ENCODE measurements around the gene HACD2.

HACD2 gene

GRCh38 chr3:123467046-123467445, 117.8 kb downstream of the HACD2 start:
- DNase-seq (ENCODE audit: low read depth, low spot score): no peak
- H3K4me3 ChIP-seq (ENCODE audit: low read depth, low read length): no peak overlapping the region
- TF ChIP-seq, protein P1, sequence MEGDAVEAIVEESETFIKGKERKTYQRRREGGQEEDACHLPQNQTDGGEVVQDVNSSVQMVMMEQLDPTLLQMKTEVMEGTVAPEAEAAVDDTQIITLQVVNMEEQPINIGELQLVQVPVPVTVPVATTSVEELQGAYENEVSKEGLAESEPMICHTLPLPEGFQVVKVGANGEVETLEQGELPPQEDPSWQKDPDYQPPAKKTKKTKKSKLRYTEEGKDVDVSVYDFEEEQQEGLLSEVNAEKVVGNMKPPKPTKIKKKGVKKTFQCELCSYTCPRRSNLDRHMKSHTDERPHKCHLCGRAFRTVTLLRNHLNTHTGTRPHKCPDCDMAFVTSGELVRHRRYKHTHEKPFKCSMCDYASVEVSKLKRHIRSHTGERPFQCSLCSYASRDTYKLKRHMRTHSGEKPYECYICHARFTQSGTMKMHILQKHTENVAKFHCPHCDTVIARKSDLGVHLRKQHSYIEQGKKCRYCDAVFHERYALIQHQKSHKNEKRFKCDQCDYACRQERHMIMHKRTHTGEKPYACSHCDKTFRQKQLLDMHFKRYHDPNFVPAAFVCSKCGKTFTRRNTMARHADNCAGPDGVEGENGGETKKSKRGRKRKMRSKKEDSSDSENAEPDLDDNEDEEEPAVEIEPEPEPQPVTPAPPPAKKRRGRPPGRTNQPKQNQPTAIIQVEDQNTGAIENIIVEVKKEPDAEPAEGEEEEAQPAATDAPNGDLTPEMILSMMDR (IDR thresholded peaks at IDR 0.05; ENCODE audit: insufficient read depth, low read length, missing control alignments): no peak
- ChIA-PET CTCF (interaction anchor here (1.3 to 1.6 kb wide), 2 partner anchors 20 to 22 kb away, joined by 3 read pairs; no protein-coding TSS in a partner anchor), POLR2A (no interaction called here)

DNA sequence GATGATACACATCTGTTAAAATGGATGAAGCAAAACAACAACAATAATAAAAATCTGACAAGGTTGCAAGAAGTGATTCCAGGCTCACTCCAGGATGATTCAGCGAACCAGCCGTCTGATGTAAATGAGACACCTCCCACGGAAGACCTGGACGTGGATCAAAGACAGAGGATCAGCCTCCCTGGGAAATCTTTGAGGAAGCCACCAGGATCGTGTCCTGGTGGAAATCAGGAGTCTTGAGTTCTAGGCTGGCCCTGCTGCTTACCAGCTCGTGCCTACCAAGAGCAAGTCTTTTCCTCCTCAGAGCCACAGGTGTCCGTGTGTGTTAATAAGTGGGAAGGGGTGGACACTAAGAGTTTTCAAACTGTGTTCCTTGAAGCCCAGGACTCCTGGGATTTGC, 120.6 kb downstream of the HACD2 start:
- CTCF ChIA-PET: interaction anchor here (1.1 to 1.8 kb wide), 2 partner anchors 25 to 26 kb away, joined by 3 to 7 read pairs; no protein-coding TSS in a partner anchor
- POLR2A ChIA-PET: no interaction called here
- TF ChIP-seq, protein P1 (IDR thresholded peaks at IDR 0.05; ENCODE audit: insufficient read depth, low read length, missing control alignments): no peak
- H3K4me3 ChIP-seq (ENCODE audit: low read depth, low read length): no peak overlapping the region
- no peak for DNase-seq (ENCODE audit: low read depth, low spot score)

GRCh38 chr3:123459862-123460261, 125.0 kb downstream of the HACD2 start:
- CTCF ChIA-PET: no interaction called here
- POLR2A ChIA-PET: no interaction called here
- H3K4me3 ChIP-seq (ENCODE audit: low read depth, low read length): no peak overlapping the region
- TF ChIP-seq, protein P1 (IDR thresholded peaks at IDR 0.05; ENCODE audit: insufficient read depth, low read length, missing control alignments): no peak
- no peak for DNase-seq (ENCODE audit: low read depth, low spot score)

DNA sequence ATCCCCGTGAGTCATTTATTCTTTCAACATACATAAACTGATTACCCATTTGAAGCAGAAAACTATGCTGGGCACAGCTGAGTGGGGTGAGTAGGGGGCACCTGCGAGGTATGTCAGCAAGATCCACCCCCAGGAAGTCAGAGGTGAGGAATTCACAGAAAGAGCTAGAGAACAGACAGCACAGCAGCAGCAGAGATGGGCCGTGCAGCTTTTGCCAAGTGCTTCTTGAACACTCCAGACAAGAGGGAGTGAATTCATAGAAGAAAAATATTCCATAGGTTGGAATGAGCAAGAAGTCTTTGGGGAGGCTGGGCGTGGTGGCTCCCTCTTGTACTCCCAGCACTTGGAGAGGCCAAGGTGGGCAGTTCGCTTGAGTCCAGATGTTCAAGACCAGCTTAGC, 126.6 kb downstream of the HACD2 start:
- ChIA-PET POLR2A (no interaction called here), CTCF (interaction anchor here (1.2 to 2.0 kb wide), 2 partner anchors 10 to 129 kb away, joined by 3 to 11 read pairs; partner anchors contain the start of gene ADCY5)
- no peak for DNase-seq (ENCODE audit: low read depth, low spot score)
- H3K4me3 ChIP-seq (ENCODE audit: low read depth, low read length): no peak overlapping the region
- TF ChIP-seq, protein P1 (IDR thresholded peaks at IDR 0.05; ENCODE audit: insufficient read depth, low read length, missing control alignments): no peak

DNA sequence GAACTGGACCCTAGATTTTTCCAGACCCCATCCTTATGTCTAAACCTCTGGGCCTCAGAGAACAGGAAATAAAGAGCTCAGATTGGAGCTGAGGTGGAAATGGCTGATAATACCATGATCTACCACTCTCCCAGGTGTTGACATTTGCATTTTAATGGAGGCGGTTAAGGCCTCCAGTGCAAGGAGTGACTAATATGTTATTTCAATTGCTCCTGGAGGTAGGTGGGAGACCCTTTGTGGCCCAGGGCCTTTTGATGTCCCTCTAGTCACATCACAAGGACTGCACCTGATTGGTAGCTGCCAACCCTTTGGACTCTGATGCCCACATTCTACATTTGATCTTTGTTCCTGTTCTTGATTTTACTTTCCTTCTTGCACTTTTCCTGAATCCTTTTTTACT, 127.0 kb downstream of the HACD2 start:
- DNase-seq (ENCODE audit: low read depth, low spot score): no peak
- ChIA-PET CTCF (interaction anchor here (1.2 to 2.0 kb wide), 2 partner anchors 9 to 128 kb away, joined by 3 to 11 read pairs; partner anchors contain the start of gene ADCY5), POLR2A (no interaction called here)
- TF ChIP-seq, protein P1 (IDR thresholded peaks at IDR 0.05; ENCODE audit: insufficient read depth, low read length, missing control alignments): no peak
- no peak overlapping the region for H3K4me3 ChIP-seq (ENCODE audit: low read depth, low read length)

DNA sequence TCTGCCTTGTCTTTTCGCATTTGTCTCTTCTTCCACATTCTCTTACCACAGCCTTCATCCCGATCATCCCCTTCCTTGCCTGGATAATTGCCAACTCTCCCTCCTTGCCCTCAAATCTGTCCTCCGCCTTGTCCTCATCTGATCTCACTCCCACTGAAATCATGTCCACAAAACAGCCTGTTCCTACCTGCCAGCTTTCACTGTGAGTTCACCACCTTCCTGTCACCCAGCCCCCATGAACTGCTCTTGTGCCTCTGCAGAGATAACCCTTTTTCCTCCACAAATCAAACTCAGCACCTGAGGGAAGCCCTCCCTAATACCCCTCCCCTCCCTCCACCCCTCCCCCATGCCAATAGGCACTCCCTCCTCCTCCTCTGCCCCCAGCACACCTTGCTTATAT, 131.2 kb downstream of the HACD2 start:
- TF ChIP-seq, protein P1 (IDR thresholded peaks at IDR 0.05; ENCODE audit: insufficient read depth, low read length, missing control alignments): no peak
- H3K4me3 ChIP-seq (ENCODE audit: low read depth, low read length): no peak overlapping the region
- no peak for DNase-seq (ENCODE audit: low read depth, low spot score)
- CTCF ChIA-PET: no interaction called here
- POLR2A ChIA-PET: no interaction called here
